HepG2 (cell line): ENCODE results near the gene ITGB1. TPM values are rescaled to one million over a fixed set of nuclear protein-coding genes. Genes with fewer than 3 reads are reported as not detected.

Experiments used
- ATAC-seq: fragments of 200-7000 bp; cut with Tn5 transposase; 3 replicates; pipeline ENCODE4 v1.9.1; 2020; ENCODE audit warnings: mild to moderate bottlenecking, moderate library complexity
- BruUV-seq: library from RNA; stranded (reverse); fragments of 400-500 nt; replicated peaks from 2 replicates; lab custom pipeline; 2021; lab: Mats Ljungman, UMichigan
- CTCF ChIA-PET: fragments of 300-600 bp; formaldehyde crosslinking; extraction: SDS; loops from one replicate; lab custom pipeline; 2021; ENCODE audit warnings: low total read pairs, inconsistent platforms, low intra/inter-chr PET ratio; lab: Yijun Ruan, JAX
- POLR2A ChIA-PET: fragments of 350-600 bp; sonication (Branson Sonifier 250); formaldehyde crosslinking; loops from one replicate; lab custom pipeline; 2020; ENCODE audit warnings: antibody characterized with exemption, inconsistent platforms; lab: Yijun Ruan, JAX
- DNase-seq: peaks from one replicate; pipeline ENCODE4 v3.0.0-alpha.2; 2015; ENCODE audit warnings: low spot score
- FAIRE-seq: peaks from 3 replicates; lab custom pipeline; 2011; peaks lifted over from hg19 to GRCh38; lab: Jason Lieb, UNC
- H2AFZ ChIP-seq: one replicate; pipeline ENCODE4 v1.6.1; 2011; ENCODE audit warnings: low read length, inconsistent platforms
- H3K27ac ChIP-seq: fragments of 300-600 bp; 3 replicates; pipeline ENCODE4 v1.8.0; 2011; ENCODE audit warnings: mixed run types, mild to moderate bottlenecking, mixed read lengths, low read length, inconsistent platforms; ENCODE audit not compliant: insufficient read depth; ENCODE audit errors: extremely low read length
- H3K27me3 ChIP-seq, 2 experiments: fragments of 200-600 bp in 1 of 2; 2 replicates in 1 of 2; 3 replicates in 1 of 2; pipeline versions ENCODE4 v1.6.0 to v1.8.0; 2011; ENCODE audit warnings: low read length in 2 of 2, mild to moderate bottlenecking in 2 of 2, moderate library complexity in 2 of 2, inconsistent platforms in 1 of 2; ENCODE audit not compliant: insufficient read depth in 2 of 2, control insufficient read depth in 1 of 2
- H3K36me3 ChIP-seq, 2 experiments: fragments of 200-600 bp in 1 of 2; replicated peaks in 1 of 2; 2 replicates in 1 of 2; 3 replicates in 1 of 2; pipeline versions ENCODE4 v1.5.1 to v1.8.0; 2011; ENCODE audit warnings: low read length in 2 of 2, inconsistent platforms in 1 of 2; ENCODE audit not compliant: insufficient read depth in 2 of 2, control insufficient read depth in 1 of 2
- H3K4me1 ChIP-seq: 2 replicates; pipeline ENCODE4 v1.5.1; 2012; ENCODE audit warnings: low read length, inconsistent platforms; ENCODE audit not compliant: insufficient read depth
- H3K4me2 ChIP-seq: 2 replicates; pipeline ENCODE4 v1.6.0; 2011; ENCODE audit warnings: low read depth, low read length, inconsistent platforms
- H3K4me3 ChIP-seq, 3 experiments: fragments of 200-600 bp in 1 of 3; sonication (generic), shearing (Covaris generic) in 1 of 3; replicated peaks in 1 of 3; 2 replicates each; pipeline ENCODE4 v1.5.1; 2011 to 2016; ENCODE audit warnings: low read length in 3 of 3, inconsistent platforms in 2 of 3, low read depth in 2 of 3, mild to moderate bottlenecking in 2 of 3, control low read depth in 1 of 3, mixed read lengths in 1 of 3; ENCODE audit not compliant: insufficient read depth in 1 of 3
- H3K79me2 ChIP-seq: one replicate; pipeline ENCODE4 v1.6.1; 2011; ENCODE audit warnings: low read length, inconsistent platforms; ENCODE audit not compliant: insufficient read depth
- H3K9ac ChIP-seq: 2 replicates; pipeline ENCODE4 v1.6.0; 2011; ENCODE audit warnings: mild to moderate bottlenecking, low read depth, low read length, inconsistent platforms; ENCODE audit not compliant: insufficient read depth
- H3K9me3 ChIP-seq: 2 replicates; pipeline ENCODE4 v1.5.1; 2012; ENCODE audit warnings: mild to moderate bottlenecking, low read length
- H4K20me1 ChIP-seq: 2 replicates; pipeline ENCODE4 v1.6.0; 2011; ENCODE audit warnings: inconsistent platforms, mild to moderate bottlenecking, low read length, moderate library complexity; ENCODE audit not compliant: insufficient read depth
- ATF4 ChIP-seq, 2 experiments: fragments of 450-650 bp in 1 of 2; sonication (generic) in 1 of 2; formaldehyde crosslinking; IDR thresholded peaks; 2 replicates each; pipeline versions ENCODE4 v1.5.0 to v1.8.0; 2020 to 2022; ENCODE audit warnings: mild to moderate bottlenecking in 1 of 2, missing genetic modification reagents in 1 of 2
- CBFB ChIP-seq: sonication (generic); formaldehyde crosslinking; IDR thresholded peaks from 2 replicates; pipeline ENCODE4 v1.4.0; 2020; ENCODE audit warnings: missing genetic modification reagents
- GLMP ChIP-seq: sonication (generic); formaldehyde crosslinking; IDR thresholded peaks from 2 replicates; pipeline ENCODE4 v1.9.0; 2021; ENCODE audit warnings: missing genetic modification reagents, mild to moderate bottlenecking, borderline replicate concordance
- GPN1 ChIP-seq: sonication (generic); formaldehyde crosslinking; IDR thresholded peaks from 2 replicates; pipeline ENCODE4 v1.5.1; 2020; ENCODE audit warnings: missing genetic modification reagents, borderline replicate concordance
- HIVEP1 ChIP-seq: sonication (generic); formaldehyde crosslinking; IDR thresholded peaks from 2 replicates; pipeline ENCODE4 v1.4.0; 2020; ENCODE audit warnings: mild to moderate bottlenecking, missing genetic modification reagents
- MXD4 ChIP-seq: IDR thresholded peaks from 2 replicates; pipeline ENCODE4 v1.6.1; 2016; ENCODE audit warnings: mild to moderate bottlenecking, missing biosample characterization, missing genetic modification reagents
- NFAT5 ChIP-seq: sonication (generic); formaldehyde crosslinking; IDR thresholded peaks from 2 replicates; pipeline ENCODE4 v1.4.0; 2020; ENCODE audit warnings: missing genetic modification reagents
- SOX5 ChIP-seq: IDR thresholded peaks from 2 replicates; pipeline ENCODE4 v1.6.1; 2016; ENCODE audit warnings: borderline replicate concordance
- THYN1 ChIP-seq: sonication (generic); formaldehyde crosslinking; IDR thresholded peaks from 2 replicates; pipeline ENCODE4 v1.8.1; 2023; ENCODE audit warnings: low read depth, mild to moderate bottlenecking, moderate library complexity, missing genetic modification reagents, borderline replicate concordance
- ZKSCAN8 ChIP-seq: IDR thresholded peaks from 2 replicates; pipeline ENCODE4 v1.6.1; 2016; ENCODE audit warnings: borderline replicate concordance, missing genetic modification reagents, missing compliant biosample characterization
- WGBS: methylation state at CpG from one replicate; pipeline ENCODE4 v1.1.6; 2017; ENCODE audit warnings: low lambda C conversion rate; 5-methylcytosine and 5-hydroxymethylcytosine counted together
- in situ Hi-C: cut with HindIII; loops from 2 replicates; pipeline ENCODE4 v1.10.0; 2017; ENCODE audit warnings: low pct_unique_long_range_greater_than_20kb; ENCODE audit not compliant: extremely low pct_ligation_motif_present
- intact Hi-C: fragments of 100-400 bp; cut with micrococcal nuclease; formaldehyde crosslinking; loops from one replicate; pipeline ENCODE4 v1.10.0; 2022; ENCODE audit not compliant: unreplicated experiment
- polyA plus RNA-seq, 8 experiments: library from polyadenylated mRNA; depleted of rRNA in 3 of 8; stranded (reverse) in 7 of 8; unstranded in 1 of 8; fragments of >200 nt; fragmentation: Illumina TruSeq in 4 of 8; extraction: Trizol in 4 of 8; gene quantifications; 2 replicates each; pipeline versions ENCODE4 v1.2.1 to v1.2.3, GENCODE V29; 2011 to 2016; ENCODE audit warnings: low read depth in 4 of 8, missing spikeins in 1 of 8, mixed read lengths in 1 of 8; ENCODE audit not compliant: insufficient read depth in 1 of 8
- total RNA-seq, 5 experiments: library from RNA; depleted of rRNA; stranded (reverse); fragments of >200 nt; fragmentation: Illumina TruSeq; extraction: Trizol; gene quantifications; 2 replicates each; pipeline ENCODE4 v1.2.3, GENCODE V29; 2016; ENCODE audit warnings: low read depth in 1 of 5

Gene ITGB1
- total and polyA plus RNA-seq, 2 of the 13 experiments (the other 11 are each of a cell fraction or from before 2014, with no cell fraction given): 190 to 204 TPM

GRCh38 chr10:32995751-32996150 is 37.7 kb upstream of the ITGB1 start (continued):
- no peak for TF ChIP-seq CBFB (CRISPR knock-in tag)
- TF ChIP-seq GLMP (CRISPR knock-in tag): no peak

GRCh38 chr10:32995066-32995622 is 37.1 kb upstream of the ITGB1 start:
- Histone ChIP-seq H2AFZ (peak overlapping the region; percentile 34), H3K9ac (no peak overlapping the region), H3K4me3 (no peak overlapping the region), H3K4me2 (0 out of 2 replicates have a peak overlapping the region, but pooled peaks have one; percentile 23), H3K27ac (no peak overlapping the region), H3K27me3 (no peaks in the 10 kb centered on the region), H3K79me2 (no peaks in the 10 kb centered on the region), H3K4me1 (0 out of 2 replicates have a peak, but pooled peaks cover 6% of the 10 kb centered on the region), H3K36me3 (no peaks in the 10 kb centered on the region), H3K9me3 (no peaks in the 10 kb centered on the region), H4K20me1 (no peaks in the 10 kb centered on the region)
- intact Hi-C loops: no loop called here
- POLR2A ChIA-PET: interaction anchor here (1.5 kb wide), 1 partner anchor 15 kb away, joined by 3 read pairs; no protein-coding TSS in a partner anchor
- CTCF ChIA-PET: no interaction called here
- WGBS: 74% methylated on average over 9 of the region's 9 CpGs
- in situ Hi-C loops: no loop called here
- no TSS peak for BruUV-seq
- DNase-seq: no peak
- no peak for ATAC-seq
- no peak for FAIRE-seq
- TF ChIP-seq NFAT5 (CRISPR knock-in tag) (no peak), ZKSCAN8 (CRISPR knock-in tag) (no peak), ATF4 (CRISPR knock-in tag; IDR thresholded peaks at IDR 0.05) (no peak), GPN1 (CRISPR knock-in tag) (no peak), SOX5 (CRISPR knock-in tag) (no peak), HIVEP1 (no peak), MXD4 (CRISPR knock-in tag) (no peak), THYN1 (CRISPR knock-in tag) (no peak)
